Ammon's horn (tissue), 1 donor: ENCODE results near the gene ITPKB.
A peak's percentile ranks its signal among the peaks of the same experiment; 100 is the strongest.
"Not testable (repeated sequence)": the region's sequence is repeated elsewhere in the genome, so short reads cannot be mapped to it uniquely, and the experiment has no call there.

ENCODE experiments used
- DNase-seq: peaks from one replicate; pipeline ENCODE4 v3.0.0-alpha.2; 2016; ENCODE audit warnings: low spot score

Gene ITPKB

DNA sequence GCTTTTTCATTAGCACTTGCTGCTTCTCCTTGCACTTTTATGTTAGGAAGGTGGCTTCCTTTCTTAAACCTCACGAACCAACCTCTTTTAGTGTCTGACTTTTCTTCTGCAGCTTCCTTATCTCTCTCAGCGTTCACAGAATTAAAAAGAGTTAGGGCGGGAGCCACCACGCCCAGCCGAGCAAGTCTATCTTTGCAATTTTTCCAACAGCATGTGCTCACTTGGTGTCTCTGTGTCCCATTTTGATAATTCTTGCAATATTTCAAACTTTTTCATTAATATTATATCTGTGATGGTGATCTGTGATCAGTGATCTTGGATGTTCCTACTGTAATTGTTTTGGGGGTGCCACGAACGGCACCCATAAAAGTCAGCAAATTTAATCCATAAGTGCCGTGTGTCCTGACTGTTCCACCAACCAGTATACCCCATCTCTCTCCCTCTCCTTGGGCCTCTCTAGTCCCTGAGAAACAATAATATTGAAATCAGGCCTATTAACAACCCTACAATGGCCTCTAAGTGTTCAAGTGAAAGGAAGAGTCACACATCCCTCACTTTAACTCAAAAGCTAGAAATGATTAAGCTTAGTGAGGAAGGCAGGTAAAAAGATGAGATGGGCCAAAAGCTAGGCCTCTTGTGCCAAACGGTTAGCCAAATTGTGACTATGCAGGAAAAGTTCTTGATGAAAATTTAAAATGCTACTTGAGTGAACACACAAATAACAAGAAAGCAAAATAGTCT is 15.9 kb upstream of the ITPKB start:
- DNase-seq: no peak

DNA sequence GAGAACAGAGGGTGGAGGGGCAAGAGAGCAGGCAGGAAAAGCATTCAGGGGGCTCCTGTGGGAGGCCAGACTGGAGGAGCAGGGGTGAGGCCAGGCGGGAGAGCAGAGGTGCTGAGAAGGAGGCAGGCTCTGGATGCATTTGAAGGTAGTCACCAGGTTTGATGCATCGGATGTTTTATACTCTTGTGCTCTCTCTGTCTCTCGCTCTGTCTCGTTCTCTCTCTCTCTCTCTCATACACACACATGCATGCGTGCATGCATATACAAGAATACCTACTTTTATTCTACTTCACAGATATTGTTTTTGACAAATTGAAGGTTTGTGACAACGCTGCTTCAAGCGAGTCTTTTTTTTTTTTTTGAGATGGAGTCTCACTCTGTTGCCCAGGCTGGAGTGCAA is 15.0 kb upstream of the ITPKB start:
- no peak for DNase-seq

DNA sequence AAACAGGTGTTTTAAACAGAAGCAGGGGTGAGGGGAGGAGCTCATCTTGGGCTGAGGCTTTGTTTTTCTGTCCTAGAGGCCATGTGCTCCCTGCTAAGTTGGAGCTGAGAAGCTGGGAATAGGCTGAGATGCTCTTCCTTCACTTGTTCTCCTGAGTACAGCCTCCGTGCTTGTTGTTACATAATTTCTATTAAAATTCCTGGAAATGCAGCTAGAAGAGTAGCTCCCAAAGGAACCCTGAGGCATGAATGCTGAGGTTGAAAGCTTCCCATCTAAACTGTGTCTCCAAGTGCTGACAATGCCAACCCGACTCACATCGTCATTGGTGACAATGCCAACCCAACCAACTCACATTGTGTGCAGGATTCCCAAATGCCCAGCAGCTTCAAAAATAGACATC is 12.6 kb upstream of the ITPKB start:
- no peak for DNase-seq

DNA sequence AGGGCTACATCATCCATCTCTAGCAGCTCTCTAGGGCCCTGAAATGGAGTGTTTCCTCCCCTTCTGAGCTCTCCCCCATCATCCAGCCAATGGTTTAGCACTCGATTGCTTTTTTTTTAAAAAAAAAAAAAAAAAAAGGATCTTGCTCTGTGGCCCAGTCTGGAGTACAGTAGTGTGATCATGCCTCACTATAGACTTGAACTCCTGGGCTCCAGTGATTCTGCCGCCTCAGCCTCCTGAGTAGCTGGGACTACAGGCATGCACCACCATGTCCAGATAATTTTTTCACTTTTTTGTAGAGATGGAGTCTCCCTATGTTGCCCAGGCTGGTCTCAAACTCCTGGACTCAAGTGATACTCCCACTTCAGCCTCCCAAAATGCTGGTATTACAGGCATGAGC is 12.1 kb upstream of the ITPKB start:
- DNase-seq: no peak

DNA sequence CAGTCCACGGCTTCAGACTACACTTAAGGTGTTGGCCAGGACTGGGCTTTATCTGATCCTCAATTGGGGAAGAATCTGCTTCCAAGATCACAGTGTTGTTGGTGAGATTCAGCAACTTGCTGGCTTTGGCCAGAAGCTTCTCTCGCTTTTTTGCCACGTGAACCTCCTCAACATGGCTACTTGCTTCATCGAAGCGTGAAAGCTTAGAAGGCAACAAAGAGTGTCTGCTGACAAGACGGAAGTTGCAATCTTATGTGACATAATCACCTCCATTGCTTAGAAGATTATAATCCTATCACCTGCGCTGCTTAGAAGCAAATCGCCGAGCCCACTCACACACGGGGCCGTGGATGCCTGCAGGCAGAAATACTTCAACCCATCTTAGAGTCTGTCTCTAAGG is 10.4 kb upstream of the ITPKB start:
- DNase-seq: no peak

DNA sequence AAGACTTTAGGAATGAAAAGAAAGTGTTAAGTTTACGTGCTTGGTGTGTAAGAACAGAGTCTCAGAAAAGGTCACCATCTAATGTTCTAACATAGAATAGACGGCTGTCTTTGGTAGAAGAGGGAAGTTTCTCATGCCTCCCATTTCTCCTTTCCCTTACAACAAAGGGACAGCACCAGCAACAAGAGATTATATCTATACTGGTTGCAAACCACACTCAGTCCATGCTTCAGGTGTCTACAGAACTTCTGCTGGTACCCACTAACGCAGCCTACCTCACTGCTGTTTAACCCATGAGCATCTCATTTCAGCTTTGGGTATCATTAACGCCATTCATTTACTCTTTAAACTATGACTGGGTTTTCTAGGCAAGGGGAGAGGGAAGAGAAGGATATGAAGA is 9.2 kb upstream of the ITPKB start:
- no peak for DNase-seq

DNA sequence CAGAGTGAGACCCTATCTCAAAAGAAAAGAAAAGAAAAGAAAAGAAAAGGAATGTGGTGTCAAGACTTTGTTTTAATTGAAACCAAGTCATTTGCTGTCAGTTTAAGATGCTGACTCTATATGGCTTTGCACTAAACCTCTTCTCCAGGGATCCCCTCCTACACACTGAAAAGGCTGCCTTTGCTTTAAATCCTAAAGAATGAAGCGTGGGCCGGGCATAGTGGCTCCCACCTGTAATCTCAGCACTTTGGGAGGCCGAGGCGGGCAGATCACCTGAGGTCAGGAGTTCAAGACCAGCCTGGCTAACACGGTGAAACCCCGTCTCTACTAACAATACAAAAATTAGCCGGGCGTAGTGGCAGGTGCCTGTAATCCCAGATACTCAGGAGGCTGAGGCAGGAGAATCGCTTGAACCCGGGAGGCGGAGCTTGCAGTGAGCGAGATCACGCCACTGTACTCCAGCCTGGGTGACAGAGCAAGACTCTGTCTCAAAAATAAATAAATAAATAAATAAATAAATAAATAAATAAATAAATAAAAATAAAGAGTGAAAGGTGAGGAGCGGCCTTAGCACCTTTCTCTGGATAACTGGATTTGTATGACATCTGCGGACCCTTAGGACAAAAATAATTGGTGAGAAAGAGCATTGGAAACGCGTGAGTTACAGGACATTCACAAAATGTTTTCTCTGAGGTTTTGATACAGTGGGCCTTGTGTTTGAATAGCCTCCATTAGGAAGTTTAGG is 8.6 kb upstream of the ITPKB start:
- DNase-seq: not testable (repeated sequence)

DNA sequence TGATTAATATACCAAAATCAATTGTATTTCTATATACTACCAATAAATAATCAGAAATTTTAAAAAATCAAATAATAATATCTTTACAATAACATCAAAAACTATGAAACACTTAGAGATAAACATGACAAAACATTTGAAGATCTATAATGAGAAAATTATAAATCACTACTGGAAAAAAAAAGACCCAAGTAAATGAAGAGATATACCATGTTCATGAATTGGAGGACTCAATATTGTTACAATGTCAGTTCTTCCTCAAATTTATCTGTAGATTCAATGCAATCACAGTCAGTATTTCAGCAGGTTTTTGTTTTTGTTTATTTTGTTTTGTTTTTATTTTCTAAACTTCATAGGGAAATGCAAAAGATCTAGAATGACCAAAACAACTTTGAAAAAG is 4.2 kb upstream of the ITPKB start:
- DNase-seq: no peak

DNA sequence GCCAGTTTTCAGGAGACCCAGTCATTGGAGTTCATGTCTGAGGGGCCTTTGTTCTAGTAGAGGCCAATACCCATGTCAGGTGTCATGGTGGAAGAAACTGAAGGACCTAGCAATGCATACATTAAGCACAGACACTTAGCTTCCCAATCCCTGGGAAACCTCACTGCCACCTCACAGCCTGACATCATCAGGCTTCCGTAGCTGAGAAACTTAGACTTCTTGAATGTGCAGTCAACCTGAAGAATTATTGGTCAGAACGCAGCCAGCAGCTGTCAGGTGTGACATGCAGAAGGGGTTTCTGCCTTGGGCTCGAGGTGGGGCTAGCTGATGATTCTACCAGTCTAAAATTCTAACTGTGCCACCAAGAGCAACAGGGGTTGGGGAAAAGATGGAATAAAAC is 1.9 kb upstream of the ITPKB start:
- no peak for DNase-seq

DNA sequence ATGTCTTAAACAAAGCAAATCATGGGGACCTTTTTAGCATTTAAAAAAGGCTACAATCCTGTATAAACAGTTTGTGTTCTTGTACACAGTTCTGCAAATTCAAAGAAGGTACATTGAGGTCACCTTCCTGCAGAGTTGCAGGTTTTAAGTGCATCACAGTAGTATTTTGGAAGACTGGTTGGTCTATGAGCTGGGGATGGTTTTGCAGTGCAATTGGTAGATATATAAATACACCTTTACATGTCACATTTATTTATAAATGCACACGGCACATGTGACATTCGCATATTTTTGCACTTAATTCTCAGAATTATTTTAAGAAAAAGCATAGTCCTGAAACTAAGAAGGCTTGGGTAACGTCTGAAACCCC is 599 bp upstream of the ITPKB start:
- DNase-seq: no peak

DNA sequence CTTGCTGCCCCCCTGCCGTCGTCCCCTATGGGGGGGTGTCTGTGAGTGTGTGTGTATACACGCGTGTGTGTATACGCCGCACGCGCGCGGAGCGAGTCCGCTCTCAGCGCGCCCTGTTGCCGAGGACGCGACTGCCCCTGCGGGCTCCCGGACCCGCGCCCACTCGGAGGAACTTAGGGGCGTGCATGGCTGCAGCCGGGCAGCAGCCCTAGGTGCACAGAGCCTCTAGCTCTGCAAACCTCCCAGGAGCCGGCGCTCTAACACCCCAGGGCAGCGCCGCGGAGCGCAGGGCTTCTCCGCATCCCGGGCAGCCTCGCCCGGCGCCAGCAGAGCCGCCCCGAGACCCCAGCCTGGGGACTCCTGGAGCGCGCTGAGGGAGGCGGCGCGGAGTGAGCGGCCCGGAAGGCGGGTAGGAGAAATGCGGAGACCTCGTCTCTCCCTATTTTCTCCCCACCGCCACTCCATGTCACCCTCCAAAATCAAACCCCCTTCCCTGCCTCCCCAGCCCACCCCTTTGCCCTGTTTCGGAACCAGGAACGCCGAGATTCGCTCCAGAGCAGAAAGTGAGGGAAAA is 574 bp downstream of the ITPKB start:
- DNase-seq: peak; percentile 47

DNA sequence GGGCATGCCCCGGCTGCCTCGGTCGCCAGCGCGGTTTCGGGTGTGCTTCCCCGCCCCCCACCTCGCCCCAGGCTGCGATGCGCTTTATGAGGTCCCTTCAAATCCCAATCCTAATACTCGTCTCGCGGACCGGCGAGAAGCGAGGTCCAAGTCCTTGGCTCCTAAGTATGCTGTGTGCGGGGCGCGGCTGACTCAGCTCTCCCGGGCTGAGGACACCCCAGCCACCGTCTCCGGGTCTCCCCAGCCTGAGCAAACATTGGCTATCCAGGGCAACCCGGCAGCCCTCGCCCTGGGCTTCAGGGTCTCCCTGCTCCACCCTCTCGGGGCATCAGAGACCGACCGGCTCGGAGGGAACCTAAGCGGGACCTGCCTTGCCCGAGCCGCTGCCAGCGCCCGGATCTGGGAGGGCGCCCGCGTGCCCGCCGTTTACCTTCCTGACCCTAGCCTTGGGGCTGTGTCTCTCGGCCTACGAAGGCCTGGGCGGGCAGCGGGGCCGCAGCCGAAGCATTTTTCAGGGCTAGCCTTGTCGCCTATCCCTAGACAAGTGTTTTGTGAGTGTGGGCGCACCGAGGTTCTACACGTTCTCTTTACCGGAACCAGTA is 1.2 kb downstream of the ITPKB start:
- peak; percentile 68 for DNase-seq

DNA sequence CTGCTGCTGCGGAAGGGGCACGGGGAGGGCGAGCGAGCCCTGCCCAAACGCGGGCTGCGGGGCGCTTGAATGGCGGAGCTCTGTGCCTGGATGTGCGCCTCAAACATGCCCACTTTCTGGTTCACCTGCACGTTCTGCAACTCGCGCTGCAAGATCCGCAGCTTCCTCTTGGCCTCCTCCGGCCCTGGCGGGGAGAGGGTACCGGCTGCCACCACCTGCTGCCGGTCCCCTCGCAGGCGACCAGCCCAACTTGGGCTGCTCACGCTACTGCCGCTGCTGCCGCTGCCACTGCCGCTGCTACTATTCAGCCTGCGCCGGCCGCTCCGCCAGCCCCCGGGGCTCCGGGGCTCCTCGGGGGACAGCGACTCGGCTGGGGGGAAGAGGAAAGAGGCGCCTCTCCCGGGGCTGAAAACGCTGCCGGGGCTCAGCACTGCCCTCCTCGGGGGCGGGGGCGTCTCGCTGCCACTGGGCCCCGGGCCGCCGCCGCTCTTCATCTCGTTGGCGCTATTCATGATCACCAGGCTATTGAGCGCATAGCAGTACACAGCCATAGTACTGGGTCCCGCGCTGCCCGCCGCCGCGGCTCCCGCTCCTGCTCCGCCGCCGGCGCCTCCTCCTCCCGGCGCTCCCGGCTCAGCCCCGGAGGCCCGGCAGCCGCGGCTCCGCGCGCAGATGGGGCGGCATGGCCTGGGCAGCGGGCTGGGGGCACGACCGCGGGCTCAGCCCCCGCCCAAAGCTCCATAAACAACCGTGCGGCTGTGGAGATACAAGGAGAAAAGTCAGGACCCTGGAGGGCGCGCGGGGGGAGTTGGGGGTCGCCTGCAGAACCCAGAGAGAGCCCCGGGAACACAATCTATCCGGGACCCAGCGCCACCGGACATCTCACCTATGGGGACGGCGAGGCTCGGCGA is 1.9 kb downstream of the ITPKB start:
- peak; percentile 81 for DNase-seq

DNA sequence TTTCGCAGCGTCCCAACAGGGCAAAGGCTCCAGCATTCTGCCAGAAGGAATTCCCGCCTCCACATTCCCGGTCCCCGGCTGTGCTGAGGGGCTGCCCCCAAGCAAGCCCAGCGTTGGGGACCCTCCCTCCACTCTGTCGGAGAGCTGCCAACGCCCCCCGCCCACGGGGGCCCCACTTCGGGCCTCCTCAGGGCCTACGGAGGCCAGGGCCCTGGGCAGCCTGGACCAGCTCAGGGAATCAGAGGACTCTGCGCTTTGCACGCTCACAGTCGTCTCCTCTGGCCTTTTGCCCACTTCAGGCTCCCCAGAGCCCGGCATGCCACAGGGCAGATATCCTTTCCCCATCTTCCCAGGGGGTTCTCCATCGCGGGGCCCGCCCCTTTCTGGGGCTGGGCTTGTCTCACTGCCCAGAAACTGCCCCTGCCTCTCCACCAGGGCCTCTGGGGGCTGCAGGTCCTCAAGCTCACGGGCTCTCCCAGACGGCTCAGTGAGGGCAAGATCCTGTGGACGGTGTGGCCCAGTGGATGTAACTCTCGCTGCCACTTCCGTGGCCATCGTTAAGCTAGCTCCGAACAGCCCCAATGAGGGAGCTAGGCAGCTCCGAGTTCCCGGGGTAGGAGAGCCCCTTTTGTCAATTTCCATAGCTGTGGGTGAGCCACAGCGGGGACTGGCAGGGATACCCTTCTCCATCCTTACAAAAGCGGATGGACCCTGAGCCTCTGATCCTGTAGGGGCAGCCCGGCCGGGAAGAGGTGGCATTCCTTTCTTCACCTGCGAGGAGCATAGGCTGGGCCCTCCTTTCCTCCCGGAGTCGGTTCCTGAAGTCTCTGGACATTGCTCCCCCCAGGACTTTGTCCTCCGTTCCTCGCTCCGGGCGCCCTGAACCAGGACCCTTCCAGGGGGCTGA is 2.8 kb downstream of the ITPKB start:
- DNase-seq: peak; percentile 63

DNA sequence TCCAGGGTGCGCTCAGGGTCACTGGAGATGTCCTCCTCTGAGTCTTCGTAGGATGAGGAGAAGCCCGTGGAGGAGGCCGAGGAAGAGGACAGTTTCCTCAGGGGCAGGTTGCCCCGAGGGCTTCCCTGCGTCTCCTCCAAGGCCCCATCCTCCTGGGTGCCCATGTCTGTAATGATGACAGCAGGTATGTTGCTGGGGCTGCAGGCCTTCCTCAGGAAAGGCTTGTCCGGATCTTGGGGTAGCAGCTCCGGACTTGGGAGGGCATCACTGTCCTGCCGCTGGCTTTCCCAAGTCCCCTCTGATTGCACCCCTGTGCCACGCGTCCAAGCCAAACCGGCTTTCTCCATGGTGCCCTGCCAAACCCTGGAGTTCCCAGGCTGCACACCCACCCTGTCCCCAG is 3.5 kb downstream of the ITPKB start:
- DNase-seq: no peak

DNA sequence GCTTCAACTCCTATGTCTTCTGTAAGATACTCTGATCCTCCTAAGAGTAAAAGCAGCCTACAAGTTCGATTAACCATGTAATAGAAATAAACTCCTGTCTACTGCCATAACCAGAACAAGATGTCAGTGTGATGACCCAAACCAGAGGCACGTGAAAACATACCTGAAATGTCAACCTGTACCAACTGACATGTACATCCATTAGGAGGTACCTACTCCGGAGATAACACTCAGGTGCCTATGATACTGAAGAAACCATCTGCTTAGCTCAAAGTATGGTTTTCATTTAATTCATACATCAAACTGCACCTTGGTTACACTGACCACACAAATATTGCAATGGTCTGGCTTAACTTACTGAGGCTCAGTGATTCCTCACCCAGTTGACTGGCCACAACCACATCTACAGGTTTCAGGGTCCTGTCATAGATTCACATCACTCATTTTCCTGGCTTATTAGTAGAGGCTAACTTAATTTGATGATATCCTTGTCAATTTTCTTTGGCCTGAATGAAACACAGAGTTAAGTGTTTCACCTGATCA is 4.4 kb downstream of the ITPKB start:
- no peak for DNase-seq

DNA sequence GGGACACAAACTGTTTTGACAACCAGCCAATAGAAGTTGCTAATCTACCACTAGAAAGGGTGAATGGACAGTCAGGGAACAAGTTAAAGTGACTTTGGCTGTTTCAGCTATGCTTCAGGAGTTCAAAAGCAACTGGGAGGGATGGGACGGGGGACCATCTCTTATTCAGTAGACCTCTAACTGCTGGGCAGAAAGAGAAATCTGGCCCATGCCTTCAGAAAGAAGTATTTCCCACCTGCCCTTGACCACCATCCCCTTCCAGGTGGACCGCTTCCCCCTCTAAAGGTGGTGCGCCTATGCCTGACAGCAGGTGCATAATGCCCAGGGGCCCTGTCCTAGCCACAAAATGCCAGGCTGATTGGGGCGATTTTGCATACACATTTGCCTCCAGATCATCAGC is 5.2 kb downstream of the ITPKB start:
- DNase-seq: no peak

DNA sequence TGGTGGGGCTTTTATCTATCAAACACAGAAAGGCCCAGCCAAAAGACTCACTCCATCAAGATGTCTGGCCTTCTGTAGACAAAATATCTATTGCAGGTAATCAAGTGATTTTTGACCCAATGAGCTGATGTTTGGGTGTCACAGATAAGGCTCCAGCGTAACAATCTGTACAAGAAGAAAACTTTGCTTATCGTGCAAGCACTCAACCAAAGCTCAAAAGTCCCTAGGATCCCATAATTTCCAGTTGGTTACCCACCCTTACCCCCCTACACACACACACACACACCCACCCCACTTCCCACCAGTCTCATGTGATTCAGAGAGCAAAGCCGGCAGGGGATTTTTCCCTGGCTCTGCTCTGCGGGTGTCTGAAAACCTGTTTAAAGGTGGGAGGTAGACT is 5.8 kb downstream of the ITPKB start:
- no peak for DNase-seq

DNA sequence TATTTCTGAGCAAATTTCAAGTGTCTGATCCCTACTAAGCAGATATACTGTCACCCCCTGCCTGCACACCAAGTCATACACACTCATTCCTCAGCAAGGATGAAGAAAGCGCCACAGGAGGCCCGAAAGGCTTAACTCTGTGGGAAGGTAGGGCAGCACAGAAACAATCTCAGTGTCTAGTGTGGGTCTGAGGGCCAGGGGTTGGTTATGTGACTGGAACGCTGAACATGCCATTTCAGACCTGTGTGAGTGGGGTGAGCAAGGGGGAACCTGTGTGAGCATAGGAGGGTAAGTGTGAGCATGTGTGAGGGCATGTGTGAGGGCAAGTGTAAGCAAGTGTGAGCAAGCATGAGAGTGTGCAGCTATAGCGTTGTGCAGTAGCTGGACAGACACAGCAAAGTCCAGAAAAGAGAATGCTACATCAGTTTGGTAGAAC is 6.2 kb downstream of the ITPKB start:
- DNase-seq: no peak

DNA sequence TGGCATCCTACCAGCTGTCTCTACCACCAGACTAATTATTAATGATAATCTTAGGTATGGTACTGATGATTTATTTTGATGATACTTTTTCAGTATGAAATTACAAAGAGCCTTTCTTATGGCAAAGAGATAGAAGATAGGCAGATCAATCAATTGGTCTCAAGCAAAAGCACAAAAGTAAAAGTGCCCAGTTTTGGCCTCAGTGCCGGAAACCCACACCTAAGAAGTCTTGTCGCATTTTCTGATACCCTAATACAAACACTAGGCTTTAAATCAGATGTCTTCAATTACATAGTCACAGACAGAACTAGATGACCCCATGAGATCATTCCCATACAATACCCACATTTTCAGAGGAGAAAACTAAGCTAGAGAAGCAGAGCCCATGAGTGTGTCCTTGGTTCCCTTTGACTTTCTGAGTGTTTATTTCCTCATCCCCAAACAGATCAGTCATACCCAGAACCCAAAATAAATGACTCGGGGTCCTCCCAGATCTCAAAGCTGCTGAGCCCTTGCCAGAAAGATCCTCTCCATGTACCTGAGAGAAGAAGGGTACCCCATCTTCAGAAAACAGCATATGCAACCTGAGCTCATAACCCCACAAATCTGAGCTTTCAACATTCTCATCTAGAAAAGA is 7.7 kb downstream of the ITPKB start:
- DNase-seq: no peak
